ENCODE results near the gene ZDBF2. TPM values are rescaled to one million over a fixed set of nuclear protein-coding genes. Genes with fewer than 3 reads are reported as not detected.
"Not testable (repeated sequence)": the region's sequence is repeated elsewhere in the genome, so short reads cannot be mapped to it uniquely, and the experiment has no call there.

The ZDBF2 gene
- total and polyA plus RNA-seq, 4 donors: 2.1 to 20.2 (median 9.1) TPM

DNA sequence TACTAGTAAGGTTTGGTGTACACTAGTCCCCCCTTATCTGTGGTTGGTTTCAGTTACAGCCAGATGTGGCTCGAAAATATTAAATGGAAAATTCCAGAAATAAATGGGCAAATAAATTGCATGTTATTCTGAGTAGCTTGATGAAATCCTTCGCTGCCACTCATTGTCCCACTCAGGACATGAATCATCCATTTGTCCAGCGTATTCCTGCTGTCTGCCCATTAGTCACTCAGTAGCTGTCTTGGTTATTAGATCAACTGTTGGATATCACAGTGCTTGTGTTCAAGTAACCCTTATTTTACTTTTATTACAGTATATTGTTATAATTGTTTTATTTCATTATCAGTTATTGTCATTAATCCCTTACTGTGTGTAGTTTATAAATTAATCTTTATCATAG lies 21.7 kb downstream of the ZDBF2 start:
- H3K9me3 ChIP-seq (ENCODE audit: control insufficient read depth, low read length): peaks cover 2% of the 10 kb centered on the region
- no peak overlapping the region for H3K27ac ChIP-seq (ENCODE audit: low read depth in 1 of 2, low read length in 2 of 2)
- 61 to 68% methylated on average over 3 of the region's 3 CpGs for WGBS, 2 donors
- H3K27me3 ChIP-seq (ENCODE audit: control insufficient read depth in 1 of 2, insufficient read depth in 2 of 2, low read length in 1 of 2): no peaks in the 10 kb centered on the region
- no peaks in the 10 kb centered on the region for H3K36me3 ChIP-seq (ENCODE audit: control insufficient read depth in 1 of 2, insufficient read depth in 2 of 2, low read length in 1 of 2)
- H3K4me3 ChIP-seq (ENCODE audit: low read length in 2 of 2): no peak overlapping the region
- ATAC-seq (ENCODE audit: low FRiP score) (no peak), DNase-seq (no peak)
- H3K4me1 ChIP-seq (ENCODE audit: control insufficient read depth in 1 of 2, insufficient read depth in 2 of 2, low read length in 2 of 2): no peaks in the 10 kb centered on the region
- intact Hi-C loops (cut with DNase I): no loop called here

DNA sequence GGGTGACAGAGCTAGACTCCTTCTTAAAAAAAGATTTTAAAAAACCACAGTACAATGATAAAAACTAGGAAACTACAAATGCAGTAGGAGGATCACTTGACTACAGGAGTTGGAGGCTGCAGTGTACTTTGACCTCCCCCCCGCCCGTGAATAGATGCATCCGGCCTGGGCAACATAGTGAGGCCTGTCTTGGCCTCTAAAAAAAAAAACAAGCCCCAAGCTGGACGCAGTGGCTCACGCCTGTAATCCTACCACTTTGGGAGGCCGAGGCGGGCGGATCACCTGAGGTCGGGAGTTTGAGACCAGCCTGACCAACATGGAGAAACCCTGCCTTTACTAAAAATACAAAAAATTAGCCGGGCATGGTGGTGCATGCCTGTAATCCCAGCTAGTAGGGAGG lies 25.1 kb downstream of the ZDBF2 start:
- H3K4me1 ChIP-seq (ENCODE audit: control insufficient read depth in 1 of 2, insufficient read depth in 2 of 2, low read length in 2 of 2); H3K27me3 ChIP-seq (ENCODE audit: control insufficient read depth in 1 of 2, insufficient read depth in 2 of 2, low read length in 1 of 2); DNase-seq; H3K27ac ChIP-seq (ENCODE audit: low read depth in 1 of 2, low read length in 2 of 2); ATAC-seq (ENCODE audit: low FRiP score); H3K36me3 ChIP-seq (ENCODE audit: control insufficient read depth in 1 of 2, insufficient read depth in 2 of 2, low read length in 1 of 2); H3K9me3 ChIP-seq (ENCODE audit: control insufficient read depth, low read length); H3K4me3 ChIP-seq (ENCODE audit: low read length in 2 of 2); intact Hi-C loops (cut with DNase I): not testable (repeated sequence)
- 93 to 96% methylated on average over 10 of the region's 10 CpGs for WGBS, 2 donors

DNA sequence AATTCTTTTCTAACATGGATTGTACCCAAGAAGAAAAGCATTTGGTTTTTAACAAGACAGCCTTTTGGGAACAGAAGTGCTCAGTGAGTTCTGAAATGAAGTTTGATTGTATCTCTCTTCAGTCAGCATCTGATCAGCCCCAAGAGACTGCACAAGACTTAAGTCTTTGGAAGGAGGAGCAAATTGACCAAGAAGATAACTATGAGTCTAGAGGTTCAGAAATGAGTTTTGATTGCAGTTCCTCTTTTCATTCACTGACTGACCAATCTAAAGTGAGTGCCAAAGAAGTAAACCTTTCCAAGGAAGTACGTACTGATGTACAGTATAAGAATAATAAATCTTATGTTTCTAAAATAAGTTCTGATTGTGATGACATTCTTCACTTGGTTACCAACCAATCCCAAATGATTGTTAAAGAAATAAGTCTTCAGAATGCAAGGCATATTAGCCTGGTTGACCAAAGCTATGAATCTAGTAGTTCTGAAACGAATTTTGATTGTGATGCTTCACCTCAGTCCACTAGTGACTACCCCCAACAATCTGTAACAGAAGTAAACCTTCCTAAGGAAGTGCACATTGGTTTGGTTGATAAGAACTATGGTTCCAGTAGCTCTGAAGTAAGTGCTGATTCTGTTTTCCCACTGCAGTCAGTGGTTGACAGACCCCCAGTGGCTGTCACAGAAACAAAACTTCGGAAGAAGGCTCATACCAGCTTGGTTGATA lies 31.2 kb downstream of the ZDBF2 start:
- ATAC-seq (ENCODE audit: low FRiP score) (no peak), DNase-seq (no peak)
- WGBS, 2 donors: 65 to 67% methylated on average over 3 of the region's 3 CpGs
- no peak overlapping the region for H3K27ac ChIP-seq (ENCODE audit: low read depth in 1 of 2, low read length in 2 of 2)
- intact Hi-C loops (cut with DNase I): no loop called here
- no peaks in the 10 kb centered on the region for H3K4me1 ChIP-seq (ENCODE audit: control insufficient read depth in 1 of 2, insufficient read depth in 2 of 2, low read length in 2 of 2)
- peaks cover 2% of the 10 kb centered on the region for H3K9me3 ChIP-seq (ENCODE audit: control insufficient read depth, low read length)
- no peak overlapping the region for H3K4me3 ChIP-seq (ENCODE audit: low read length in 2 of 2)
- H3K36me3 ChIP-seq (ENCODE audit: control insufficient read depth in 1 of 2, insufficient read depth in 2 of 2, low read length in 1 of 2): no peaks in the 10 kb centered on the region
- no peaks in the 10 kb centered on the region for H3K27me3 ChIP-seq (ENCODE audit: control insufficient read depth in 1 of 2, insufficient read depth in 2 of 2, low read length in 1 of 2)

DNA sequence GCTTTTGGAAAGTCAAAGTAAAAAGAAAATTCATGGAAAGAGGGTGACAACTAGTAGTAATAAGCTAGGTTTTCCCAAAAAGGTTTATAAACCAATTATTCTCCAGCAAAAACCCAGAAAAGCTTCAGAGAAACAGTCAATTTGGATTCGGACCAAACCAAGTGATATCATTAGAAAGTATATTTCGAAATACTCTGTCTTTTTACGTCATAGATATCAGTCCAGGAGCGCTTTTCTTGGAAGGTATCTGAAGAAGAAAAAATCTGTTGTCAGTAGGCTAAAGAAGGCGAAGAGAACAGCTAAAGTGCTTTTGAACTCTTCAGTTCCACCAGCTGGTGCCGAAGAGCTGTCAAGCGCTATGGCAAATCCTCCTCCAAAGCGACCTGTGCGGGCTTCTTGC lies 36.6 kb downstream of the ZDBF2 start:
- ATAC-seq (ENCODE audit: low FRiP score) (no peak), DNase-seq (no peak)
- H3K27me3 ChIP-seq (ENCODE audit: control insufficient read depth in 1 of 2, insufficient read depth in 2 of 2, low read length in 1 of 2): no peaks in the 10 kb centered on the region
- no peaks in the 10 kb centered on the region for H3K36me3 ChIP-seq (ENCODE audit: control insufficient read depth in 1 of 2, insufficient read depth in 2 of 2, low read length in 1 of 2)
- 80 to 85% methylated on average over 9 of the region's 9 CpGs for WGBS, 2 donors
- H3K4me1 ChIP-seq (ENCODE audit: control insufficient read depth in 1 of 2, insufficient read depth in 2 of 2, low read length in 2 of 2): no peaks in the 10 kb centered on the region
- intact Hi-C loops (cut with DNase I): no loop called here
- no peak overlapping the region for H3K4me3 ChIP-seq (ENCODE audit: low read length in 2 of 2)
- no peak overlapping the region for H3K27ac ChIP-seq (ENCODE audit: low read depth in 1 of 2, low read length in 2 of 2)
- H3K9me3 ChIP-seq (ENCODE audit: control insufficient read depth, low read length): peaks cover 2% of the 10 kb centered on the region

DNA sequence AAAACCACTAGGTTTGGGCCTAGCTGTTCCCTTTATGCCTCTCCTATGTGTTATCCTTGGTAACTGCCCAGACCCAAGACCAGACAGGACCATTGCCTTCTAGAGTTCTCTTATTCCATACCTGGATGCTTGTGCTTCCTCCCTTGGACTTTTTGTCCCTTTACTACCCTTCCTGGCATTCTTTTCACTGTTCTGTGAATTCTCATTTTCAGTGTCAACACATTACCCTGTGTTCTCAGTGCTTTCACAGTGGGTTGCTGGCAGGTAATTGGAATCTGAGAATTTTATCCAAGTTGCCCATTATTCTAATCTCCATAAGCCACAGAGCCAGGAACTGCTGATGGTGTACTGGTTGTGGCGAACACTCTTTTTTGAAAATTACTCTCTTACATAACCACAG lies 41.7 kb downstream of the ZDBF2 start:
- Histone ChIP-seq H3K4me3 (ENCODE audit: low read length in 2 of 2) (no peak overlapping the region), H3K36me3 (ENCODE audit: control insufficient read depth in 1 of 2, insufficient read depth in 2 of 2, low read length in 1 of 2) (no peaks in the 10 kb centered on the region), H3K27ac (ENCODE audit: low read depth in 1 of 2, low read length in 2 of 2) (no peak overlapping the region), H3K9me3 (ENCODE audit: control insufficient read depth, low read length) (peaks cover 3% of the 10 kb centered on the region), H3K4me1 (ENCODE audit: control insufficient read depth in 1 of 2, insufficient read depth in 2 of 2, low read length in 2 of 2) (no peaks in the 10 kb centered on the region), H3K27me3 (ENCODE audit: control insufficient read depth in 1 of 2, insufficient read depth in 2 of 2, low read length in 1 of 2) (no peaks in the 10 kb centered on the region)
- 90 to 91% methylated on average over 1 of the region's 1 CpG for WGBS, 2 donors
- DNase-seq (no peak), ATAC-seq (ENCODE audit: low FRiP score) (no peak)
- intact Hi-C loops (cut with DNase I): no loop called here

DNA sequence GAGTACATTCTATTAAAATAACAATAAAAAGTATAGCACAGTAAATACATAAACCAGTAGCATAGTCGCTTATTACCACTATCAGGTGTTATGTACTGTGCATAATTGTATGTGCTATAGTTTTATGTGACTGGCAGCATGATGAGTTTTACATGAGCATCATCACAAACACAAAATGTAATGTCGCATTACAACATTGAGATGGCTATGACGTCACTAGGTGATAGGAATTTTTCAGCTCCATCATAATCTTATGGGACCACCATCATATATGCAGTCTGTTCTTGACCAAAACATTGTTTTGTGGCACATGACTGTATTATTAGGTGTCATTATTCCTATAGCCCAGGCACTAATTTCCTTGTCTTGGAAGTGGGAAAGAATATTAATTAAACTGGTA lies 48.6 kb downstream of the ZDBF2 start:
- no peak for DNase-seq
- intact Hi-C loops (cut with DNase I): no loop called here
- no peak overlapping the region for H3K4me3 ChIP-seq (ENCODE audit: low read length in 2 of 2)
- no peak for ATAC-seq (ENCODE audit: low FRiP score)
- WGBS, 2 donors: 90 to 92% methylated on average over 3 of the region's 3 CpGs
- no peak overlapping the region for H3K27ac ChIP-seq (ENCODE audit: low read depth in 1 of 2, low read length in 2 of 2)
- no peaks in the 10 kb centered on the region for H3K27me3 ChIP-seq (ENCODE audit: control insufficient read depth in 1 of 2, insufficient read depth in 2 of 2, low read length in 1 of 2)
- peaks cover 3% of the 10 kb centered on the region for H3K9me3 ChIP-seq (ENCODE audit: control insufficient read depth, low read length)
- no peaks in the 10 kb centered on the region for H3K4me1 ChIP-seq (ENCODE audit: control insufficient read depth in 1 of 2, insufficient read depth in 2 of 2, low read length in 2 of 2)
- no peaks in the 10 kb centered on the region for H3K36me3 ChIP-seq (ENCODE audit: control insufficient read depth in 1 of 2, insufficient read depth in 2 of 2, low read length in 1 of 2)

DNA sequence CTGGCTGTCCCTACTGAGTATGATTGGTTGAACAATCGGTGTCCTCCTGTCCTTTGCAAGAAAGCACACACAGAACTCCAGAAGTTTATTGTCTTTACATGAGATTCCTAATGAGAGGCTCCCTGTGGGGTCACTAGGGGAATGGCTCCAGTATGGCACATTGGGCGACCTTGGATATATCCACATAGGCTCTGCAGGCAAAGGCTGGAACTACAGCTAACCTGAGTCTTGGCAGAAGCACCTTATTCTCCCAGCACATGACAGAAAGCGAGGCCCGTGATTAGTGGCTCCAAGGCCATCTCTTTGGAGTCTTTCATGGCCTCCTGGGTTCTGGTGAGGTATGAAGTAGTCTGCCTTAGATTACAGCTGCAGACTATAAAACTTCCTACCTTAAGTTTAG lies 49.0 kb downstream of the ZDBF2 start:
- DNase-seq: no peak
- intact Hi-C loops (cut with DNase I): no loop called here
- WGBS, 2 donors: 81 to 84% methylated on average over 4 of the region's 4 CpGs

DNA sequence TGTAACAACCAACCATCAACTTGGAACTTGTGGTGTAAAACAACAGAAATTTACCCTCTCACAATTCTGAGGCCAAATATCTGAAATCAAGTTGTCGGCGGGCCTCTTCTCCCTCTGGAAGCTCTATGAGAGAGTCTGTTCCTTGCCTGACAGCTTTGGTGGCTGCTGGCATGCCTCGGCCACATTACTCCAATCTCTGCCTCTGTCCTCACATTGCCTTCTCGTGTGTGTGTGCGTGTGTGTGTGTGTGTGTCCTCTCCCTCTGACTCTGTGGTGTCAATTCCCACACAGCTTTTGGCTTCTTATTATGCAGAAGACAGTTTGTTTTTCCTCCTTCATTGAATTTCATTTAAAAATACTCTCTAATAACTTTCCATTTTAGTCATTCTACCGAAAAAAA lies 50.4 kb downstream of the ZDBF2 start:
- H3K9me3 ChIP-seq (ENCODE audit: control insufficient read depth, low read length): no peaks in the 10 kb centered on the region
- intact Hi-C loops (cut with DNase I): no loop called here
- H3K27ac ChIP-seq (ENCODE audit: low read depth in 1 of 2, low read length in 2 of 2): no peak overlapping the region
- no peak overlapping the region for H3K4me3 ChIP-seq (ENCODE audit: low read length in 2 of 2)
- ATAC-seq (ENCODE audit: low FRiP score) (no peak), DNase-seq (no peak)
- 72 to 79% methylated on average over 6 of the region's 6 CpGs for WGBS, 2 donors
- no peaks in the 10 kb centered on the region for H3K4me1 ChIP-seq (ENCODE audit: control insufficient read depth in 1 of 2, insufficient read depth in 2 of 2, low read length in 2 of 2)
- H3K27me3 ChIP-seq (ENCODE audit: control insufficient read depth in 1 of 2, insufficient read depth in 2 of 2, low read length in 1 of 2): no peaks in the 10 kb centered on the region
- no peaks in the 10 kb centered on the region for H3K36me3 ChIP-seq (ENCODE audit: control insufficient read depth in 1 of 2, insufficient read depth in 2 of 2, low read length in 1 of 2)

More for the DNA sequence above, 49.0 kb downstream of the ZDBF2 start:
- no peak for ATAC-seq (ENCODE audit: low FRiP score)
- no peaks in the 10 kb centered on the region for H3K27me3 ChIP-seq (ENCODE audit: control insufficient read depth in 1 of 2, insufficient read depth in 2 of 2, low read length in 1 of 2)
- no peak overlapping the region for H3K27ac ChIP-seq (ENCODE audit: low read depth in 1 of 2, low read length in 2 of 2)
- no peaks in the 10 kb centered on the region for H3K36me3 ChIP-seq (ENCODE audit: control insufficient read depth in 1 of 2, insufficient read depth in 2 of 2, low read length in 1 of 2)
- H3K9me3 ChIP-seq (ENCODE audit: control insufficient read depth, low read length): peaks cover 3% of the 10 kb centered on the region
- H3K4me1 ChIP-seq (ENCODE audit: control insufficient read depth in 1 of 2, insufficient read depth in 2 of 2, low read length in 2 of 2): no peaks in the 10 kb centered on the region
- H3K4me3 ChIP-seq (ENCODE audit: low read length in 2 of 2): no peak overlapping the region

DNA sequence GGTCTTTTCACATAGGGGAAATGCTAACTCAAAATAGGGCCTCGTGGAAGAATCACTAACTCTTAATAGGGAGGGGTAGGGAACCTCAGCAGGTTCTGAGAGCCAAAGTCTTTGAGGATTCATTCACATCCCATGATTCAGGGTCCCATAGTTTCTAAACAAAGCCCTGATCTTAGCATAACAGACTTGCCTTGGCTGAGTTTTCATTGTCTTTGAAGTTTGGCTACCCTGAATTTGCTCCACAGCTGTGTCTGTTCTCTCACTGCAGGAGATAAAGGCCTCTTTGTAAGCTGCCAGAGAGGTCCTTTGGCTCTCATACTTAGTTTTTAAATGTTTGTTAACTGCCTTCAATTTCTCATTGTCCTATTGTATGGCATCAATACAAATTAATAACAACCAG lies 54.5 kb downstream of the ZDBF2 start:
- WGBS, 2 donors: 16 to 36% methylated on average over 1 of the region's 1 CpG
- no peak for ATAC-seq (ENCODE audit: low FRiP score)
- Histone ChIP-seq H3K4me1 (ENCODE audit: control insufficient read depth in 1 of 2, insufficient read depth in 2 of 2, low read length in 2 of 2) (no peaks in the 10 kb centered on the region), H3K4me3 (ENCODE audit: low read length in 2 of 2) (no peak overlapping the region), H3K36me3 (ENCODE audit: control insufficient read depth in 1 of 2, insufficient read depth in 2 of 2, low read length in 1 of 2) (no peaks in the 10 kb centered on the region), H3K27me3 (ENCODE audit: control insufficient read depth in 1 of 2, insufficient read depth in 2 of 2, low read length in 1 of 2) (no peaks in the 10 kb centered on the region), H3K27ac (ENCODE audit: low read depth in 1 of 2, low read length in 2 of 2) (no peak overlapping the region), H3K9me3 (ENCODE audit: control insufficient read depth, low read length) (no peaks in the 10 kb centered on the region)
- no peak for DNase-seq
- intact Hi-C loops (cut with DNase I): no loop called here
